ENCODE results near the gene KCNJ9.

DNA sequence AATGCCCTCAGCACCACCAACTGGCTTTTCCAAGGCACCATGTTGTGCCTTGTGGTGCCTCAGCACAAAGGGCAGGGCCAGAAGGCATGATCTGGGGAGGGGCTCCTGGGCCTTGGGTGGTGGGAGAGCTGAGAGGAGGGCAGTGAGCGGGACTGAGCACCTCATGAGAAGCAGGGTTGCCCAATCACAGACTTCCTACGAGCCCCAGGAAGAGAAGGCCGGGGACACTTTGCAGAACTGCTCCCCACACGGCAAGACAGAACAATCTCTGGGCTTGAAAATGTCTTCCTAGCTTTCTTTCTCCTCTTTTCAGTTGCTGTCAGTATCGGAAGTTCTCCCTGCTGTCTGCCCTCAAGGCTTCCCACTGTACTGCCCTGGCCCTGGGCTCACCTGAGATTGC lies 18.2 kb upstream of the KCNJ9 start:
- TF ChIP-seq EZH2phosphoT487 (IDR thresholded peaks at IDR 0.05; ENCODE audit: borderline replicate concordance, low read length) (no peak), CTCF (IDR thresholded peaks at IDR 0.05; ENCODE audit: low read depth, low read length, poor library complexity, severe bottlenecking) (no peak)
